NCI-H82 (cell line): ENCODE measurements around the gene TAS2R41.
"Not testable (repeated sequence)": the region's sequence is repeated elsewhere in the genome, so short reads cannot be mapped to it uniquely, and the experiment has no call there.

Experiments used
- DNase-seq: peaks from one replicate; lab custom pipeline; 2025; lab: John Stamatoyannopoulos, UW

TAS2R41 gene

DNA sequence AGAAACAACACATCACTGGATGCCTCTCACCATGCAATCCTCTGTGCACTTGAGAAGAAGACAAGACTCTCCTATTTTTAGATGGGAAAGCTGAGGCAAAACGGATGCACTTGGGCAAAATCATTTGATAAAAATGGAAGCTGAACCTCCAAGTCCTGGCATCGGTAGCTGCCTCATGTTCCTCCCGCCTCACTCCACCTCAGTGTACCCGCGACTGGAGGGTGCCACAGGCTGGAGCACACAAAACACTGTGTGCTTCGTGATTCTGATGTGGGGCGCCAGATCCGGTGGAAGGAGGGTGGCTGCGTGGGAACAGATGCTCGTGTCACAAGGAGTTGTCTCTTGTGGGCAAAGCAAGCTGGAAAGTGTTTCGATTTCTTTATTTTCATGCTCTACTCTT, 41.3 kb downstream of the TAS2R41 start:
- DNase-seq, result no peak

DNA sequence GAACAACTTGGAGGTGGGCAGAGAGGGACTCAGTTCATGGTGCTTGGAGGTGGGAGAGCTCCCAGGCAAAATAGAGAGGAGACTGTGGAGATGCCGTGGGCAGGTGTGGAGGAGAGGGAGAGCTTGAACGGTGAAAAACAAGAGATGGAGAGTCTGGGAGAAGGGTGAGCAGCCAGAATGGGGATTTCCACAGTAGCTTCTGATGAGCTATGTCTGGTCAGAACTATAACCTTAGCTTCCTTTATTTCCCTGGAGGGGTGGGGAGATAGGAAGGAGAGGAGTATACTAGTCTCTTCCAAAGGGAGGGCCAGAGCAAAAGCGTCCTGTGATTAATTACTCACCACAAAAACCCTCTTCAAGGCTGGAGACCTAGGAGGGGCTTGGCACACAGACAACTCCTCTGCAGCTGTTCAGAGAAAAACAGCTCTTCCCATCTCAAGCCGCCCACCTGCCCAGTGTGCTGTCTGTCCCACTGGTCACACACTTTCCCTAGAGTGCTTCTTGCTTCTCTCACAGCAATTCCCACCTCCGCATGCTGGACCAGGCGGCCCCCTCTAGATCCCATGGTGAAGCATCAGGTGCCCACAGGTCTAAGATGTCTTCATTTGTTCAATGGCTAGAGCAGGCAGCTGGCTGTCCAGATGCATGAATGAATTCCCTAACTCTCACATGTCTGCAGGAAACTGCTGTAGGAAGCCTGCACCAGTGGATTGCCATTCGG, 41.9 kb downstream of the TAS2R41 start:
- peak; percentile 58 for DNase-seq

DNA sequence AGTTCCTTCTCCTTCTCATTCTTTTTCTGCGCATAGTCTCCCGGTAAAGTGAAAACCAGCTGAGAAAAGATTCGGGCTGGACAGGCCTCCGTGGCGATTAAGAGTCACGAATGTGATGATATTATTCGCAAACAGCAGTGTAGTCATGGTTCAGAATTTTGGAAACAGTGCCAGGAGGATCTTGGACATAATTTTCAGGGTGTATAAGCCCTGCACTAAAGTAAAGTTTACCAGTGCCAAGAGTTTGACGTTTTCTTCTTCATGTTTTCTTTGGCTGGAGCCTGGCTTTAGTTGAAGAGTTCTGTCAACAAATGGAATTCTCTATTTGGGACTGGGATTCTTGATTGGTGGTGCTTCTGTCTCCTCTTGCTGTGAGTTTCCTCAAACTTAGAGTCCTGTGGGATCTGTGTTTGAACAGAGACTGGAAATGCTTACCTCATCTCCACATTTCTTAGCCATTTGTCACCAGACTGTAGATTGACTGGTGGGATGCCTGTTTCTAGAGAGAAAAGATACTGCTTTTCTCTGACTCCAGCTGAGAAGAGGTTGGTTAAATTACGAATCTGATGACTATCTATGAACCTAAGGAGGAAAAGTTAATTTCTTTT, 44.7 kb downstream of the TAS2R41 start:
- DNase-seq, result not testable (repeated sequence)
